Keratinocyte (primary cell): Measurements from ENCODE around the gene EFHB. TPM values are rescaled to one million over a fixed set of nuclear protein-coding genes. Genes with fewer than 3 reads are reported as not detected.

ENCODE experiments used
- DNase-seq: peaks from one replicate; pipeline ENCODE4 v3.0.0-alpha.2; 2011; ENCODE audit warnings: low read depth, missing footprints, low spot score
- FAIRE-seq: peaks from 2 replicates; lab custom pipeline; 2011; peaks lifted over from hg19 to GRCh38; lab: Jason Lieb, UNC
- H2AFZ ChIP-seq: 2 replicates; pipeline ENCODE4 v1.6.0; 2012; ENCODE audit warnings: low read length, control low read depth, inconsistent platforms; ENCODE audit not compliant: control insufficient read depth
- H3K27ac ChIP-seq: 2 replicates; pipeline ENCODE4 v1.5.1; 2011; ENCODE audit warnings: low read length; ENCODE audit not compliant: control insufficient read depth, insufficient read depth
- H3K27me3 ChIP-seq: 3 replicates; pipeline ENCODE4 v1.6.0; 2011; ENCODE audit warnings: low read length; ENCODE audit not compliant: control insufficient read depth, insufficient read depth; ENCODE audit errors: extremely low read depth
- H3K36me3 ChIP-seq, 2 experiments: 2 replicates in 1 of 2; 3 replicates in 1 of 2; pipeline ENCODE4 v1.5.1; 2011; ENCODE audit warnings: low read length in 2 of 2, mild to moderate bottlenecking in 1 of 2; ENCODE audit not compliant: control insufficient read depth in 2 of 2, insufficient read depth in 2 of 2; ENCODE audit errors: extremely low read depth in 1 of 2
- H3K4me1 ChIP-seq: 3 replicates; pipeline ENCODE4 v1.5.1; 2011; ENCODE audit warnings: low read length; ENCODE audit not compliant: control insufficient read depth, insufficient read depth; ENCODE audit errors: extremely low read depth
- H3K4me2 ChIP-seq: 3 replicates; pipeline ENCODE4 v1.6.0; 2011; ENCODE audit warnings: low read depth, low read length; ENCODE audit not compliant: control insufficient read depth, insufficient read depth; ENCODE audit errors: extremely low read depth
- H3K4me3 ChIP-seq, 3 experiments: fragments of 200-600 bp in 1 of 3; sonication (generic) in 1 of 3; 2 replicates in 2 of 3; 3 replicates in 1 of 3; pipeline ENCODE4 v1.5.1; 2011 to 2016; ENCODE audit warnings: low read length in 3 of 3, mild to moderate bottlenecking in 3 of 3, control low read depth in 2 of 3, inconsistent platforms in 1 of 3, low read depth in 1 of 3, mixed read lengths in 1 of 3, mixed run types in 1 of 3, moderate library complexity in 1 of 3; ENCODE audit not compliant: control insufficient read depth in 2 of 3, insufficient read depth in 2 of 3; ENCODE audit errors: extremely low read depth in 1 of 3
- H3K79me2 ChIP-seq: 2 replicates; pipeline ENCODE4 v1.6.0; 2012; ENCODE audit warnings: low read length; ENCODE audit not compliant: control insufficient read depth, insufficient read depth
- H3K9ac ChIP-seq: 3 replicates; pipeline ENCODE4 v1.6.0; 2011; ENCODE audit warnings: low read length; ENCODE audit not compliant: control insufficient read depth, insufficient read depth; ENCODE audit errors: extremely low read depth
- H3K9me1 ChIP-seq: 3 replicates; pipeline ENCODE4 v1.6.0; 2011; ENCODE audit warnings: low read length; ENCODE audit not compliant: control insufficient read depth, insufficient read depth; ENCODE audit errors: extremely low read depth
- H3K9me3 ChIP-seq: 2 replicates; pipeline ENCODE4 v1.5.1; 2012; ENCODE audit warnings: low read depth, low read length; ENCODE audit not compliant: control insufficient read depth
- H4K20me1 ChIP-seq: 3 replicates; pipeline ENCODE4 v1.6.0; 2011; ENCODE audit warnings: low read length; ENCODE audit not compliant: control insufficient read depth, insufficient read depth; ENCODE audit errors: extremely low read depth
- CTCF ChIP-seq, 3 experiments: IDR thresholded peaks in 1 of 3; conservative IDR thresholded peaks in 1 of 3; optimal IDR thresholded peaks in 1 of 3; 2 replicates in 2 of 3; 3 replicates in 1 of 3; pipeline versions ENCODE3 to v1.5.1; 2011; ENCODE audit warnings: low read length in 3 of 3, mild to moderate bottlenecking in 3 of 3, moderate library complexity in 2 of 3, control low read depth in 1 of 3, inconsistent platforms in 1 of 3; ENCODE audit not compliant: insufficient read depth in 2 of 3; ENCODE audit errors: extremely low read depth in 1 of 3
- EZH2 ChIP-seq: IDR thresholded peaks from one replicate; pipeline ENCODE4 v1.6.1; 2012; ENCODE audit warnings: inconsistent platforms, mild to moderate bottlenecking, low read length, moderate library complexity
- dilution Hi-C: fragments of 300-500 bp; cut with MboI; formaldehyde crosslinking; loops from one replicate; pipeline ENCODE4 v1.7.0; 2020; ENCODE audit warnings: low sequenced_read_pairs; ENCODE audit not compliant: extremely low pct_ligation_motif_present
- polyA plus RNA-seq, 5 experiments: library from polyadenylated mRNA; depleted of rRNA in 3 of 5; stranded (reverse) in 3 of 5; stranded (forward) in 1 of 5; unstranded in 1 of 5; fragments of >200 nt; gene quantifications; 1 replicate in 1 of 5; 2 replicates in 3 of 5; 3 replicates in 1 of 5; pipeline versions ENCODE4 v1.2.1 to v1.2.3, GENCODE V29; 2011 to 2012; ENCODE audit warnings: missing spikeins in 2 of 5, low read depth in 1 of 5, low replicate concordance in 1 of 5

Gene EFHB
- polyA plus RNA-seq, 1 donor (not counting 4 experiments of a cell fraction or from before 2014, with no cell fraction given), result 0.26 TPM

- Histone ChIP-seq H4K20me1 (no peaks in the 10 kb centered on the region), H3K36me3 (no peaks in the 10 kb centered on the region), H3K27ac (no peak overlapping the region), H3K9ac (no peak overlapping the region), H3K27me3 (no peaks in the 10 kb centered on the region), H3K9me1 (no peaks in the 10 kb centered on the region), H3K4me1 (no peaks in the 10 kb centered on the region), H2AFZ (no peak overlapping the region), H3K9me3 (no peaks in the 10 kb centered on the region), H3K79me2 (no peaks in the 10 kb centered on the region), H3K4me3 (no peak overlapping the region), H3K4me2 (no peak overlapping the region)
- no peak for DNase-seq
- dilution Hi-C loops, result no loop called here
- TF ChIP-seq EZH2 (no peak), CTCF (optimal IDR thresholded peaks at IDR 0.05 in 1 of 3, IDR thresholded peaks at IDR 0.05 in 1 of 3, conservative IDR thresholded peaks at IDR 0.05 in 1 of 3; ENCODE audit: extremely low read depth in 1 of 3, insufficient read depth in 2 of 3, low read length in 3 of 3) (no peak)
- no peak for FAIRE-seq
These were observed 4.2 kb upstream of the EFHB start for GRCh38 chr3:19938295-19938627.

- no peaks in the 10 kb centered on the region for H3K9me3 ChIP-seq
- no peak overlapping the region for H3K4me2 ChIP-seq
- no peaks in the 10 kb centered on the region for H4K20me1 ChIP-seq
- H3K27ac ChIP-seq, result no peak overlapping the region
- H3K4me3 ChIP-seq, result no peak overlapping the region
- dilution Hi-C loops, result no loop called here
- no peaks in the 10 kb centered on the region for H3K9me1 ChIP-seq
- H3K36me3 ChIP-seq, result no peaks in the 10 kb centered on the region
- no peak overlapping the region for H2AFZ ChIP-seq
- no peaks in the 10 kb centered on the region for H3K27me3 ChIP-seq
- no peak for DNase-seq
- H3K79me2 ChIP-seq, result no peaks in the 10 kb centered on the region
- no peak overlapping the region for H3K9ac ChIP-seq
- TF ChIP-seq EZH2, result no peak
- no peak for TF ChIP-seq CTCF (optimal IDR thresholded peaks at IDR 0.05 in 1 of 3, IDR thresholded peaks at IDR 0.05 in 1 of 3, conservative IDR thresholded peaks at IDR 0.05 in 1 of 3; ENCODE audit: extremely low read depth in 1 of 3, insufficient read depth in 2 of 3, low read length in 3 of 3)
- no peaks in the 10 kb centered on the region for H3K4me1 ChIP-seq
- no peak for FAIRE-seq
These were observed 3.7 kb upstream of the EFHB start for GRCh38 chr3:19937459-19938294.
